GM19455 (cell line): ENCODE measurements around the gene ELP1.
A peak's percentile ranks its signal among the peaks of the same experiment; 100 is the strongest.
"Not testable (repeated sequence)": the region's sequence is repeated elsewhere in the genome, so short reads cannot be mapped to it uniquely, and the experiment has no call there.

Experiments used
- ATAC-seq: cut with Tn5 transposase; IDR thresholded peaks from one replicate; pipeline ENCODE4 v1.9.1; 2021; ENCODE audit not compliant: unreplicated experiment

ELP1 gene

GRCh38 chr9:108933718-108934322, at the start of gene ELP1:
Gene ELP1, minus strand, starts transcription at chr9:108934124. Its CDS starts 2,978 bp downstream, at chr9:108931146.
- peak; percentile 87 for ATAC-seq

GRCh38 chr9:108980893-108981292, 47.0 kb upstream of the ELP1 start:
- no peak for ATAC-seq

GRCh38 chr9:108978205-108978604, 44.3 kb upstream of the ELP1 start:
- ATAC-seq = no peak

GRCh38 chr9:108973895-108974294, 40.0 kb upstream of the ELP1 start:
- no peak for ATAC-seq

GRCh38 chr9:108972626-108973209, 38.8 kb upstream of the ELP1 start:
- no peak for ATAC-seq

GRCh38 chr9:108972186-108972585, 38.3 kb upstream of the ELP1 start:
- no peak for ATAC-seq

GRCh38 chr9:108971392-108971791, 37.5 kb upstream of the ELP1 start:
- not testable (repeated sequence) for ATAC-seq

GRCh38 chr9:108967916-108968315, 34.0 kb upstream of the ELP1 start:
- no peak for ATAC-seq

GRCh38 chr9:108963459-108964143, 29.7 kb upstream of the ELP1 start:
- ATAC-seq = no peak

- no peak for ATAC-seq
These were observed 27.2 kb upstream of the ELP1 start for GRCh38 chr9:108961151-108961550.

GRCh38 chr9:108960331-108960730, 26.4 kb upstream of the ELP1 start:
- ATAC-seq = no peak

GRCh38 chr9:108956631-108957026, 22.7 kb upstream of the ELP1 start:
- ATAC-seq = no peak

- no peak for ATAC-seq
These were observed 22.2 kb upstream of the ELP1 start for GRCh38 chr9:108956022-108956630.

GRCh38 chr9:108953983-108954574, 20.2 kb upstream of the ELP1 start:
- no peak for ATAC-seq

- no peak for ATAC-seq
These were observed 17.7 kb upstream of the ELP1 start for GRCh38 chr9:108951578-108951977.

- no peak for ATAC-seq
These were observed 16.2 kb upstream of the ELP1 start for GRCh38 chr9:108950168-108950567.

GRCh38 chr9:108939975-108940374, 6.1 kb upstream of the ELP1 start:
- ATAC-seq = no peak

- ATAC-seq = no peak
These were observed 3.8 kb upstream of the ELP1 start for GRCh38 chr9:108937561-108938305.

- peak; percentile 75 for ATAC-seq
These were observed 484 bp upstream of the ELP1 start, which contains the start of gene ABITRAM for GRCh38 chr9:108934323-108934893. Gene ABITRAM, plus strand, starts transcription at chr9:108934400. Its CDS starts 87 bp downstream, at chr9:108934487.

GRCh38 chr9:108933231-108933717, 650 bp downstream of the ELP1 start:
- ATAC-seq = no peak
